GM12878 (cell line): ENCODE results near the gene TBATA. TPM values are rescaled to one million over a fixed set of nuclear protein-coding genes. Genes with fewer than 3 reads are reported as not detected.

Experiments
- ATAC-seq: fragments of 200-7000 bp; cut with Tn5 transposase; 3 replicates; pipeline ENCODE4 v1.9.1; 2020; ENCODE audit warnings: mild to moderate bottlenecking, moderate library complexity
- BruUV-seq: library from RNA; stranded (reverse); fragments of 400-500 nt; replicated peaks from 2 replicates; lab custom pipeline; 2021; lab: Mats Ljungman, UMichigan
- CTCF ChIA-PET: fragments of 300-600 bp; sonication (Branson Sonifier 250); formaldehyde crosslinking; extraction: SDS; loops from one replicate; lab custom pipeline; 2021; ENCODE audit warnings: inconsistent platforms; lab: Yijun Ruan, JAX
- POLR2A ChIA-PET: fragments of 350-600 bp; formaldehyde crosslinking; extraction: SDS; loops from one replicate; lab custom pipeline; 2021; ENCODE audit warnings: inconsistent platforms; lab: Charles Lee
- RAD21 ChIA-PET: fragments of 300-600 bp; sonication (Branson Sonifier 250); formaldehyde crosslinking; loops from one replicate; lab custom pipeline; 2023; ENCODE audit warnings: antibody characterized with exemption; ENCODE audit not compliant: unreplicated experiment; lab: Charles Lee
- SMC1A ChIA-PET: fragments of 300-600 bp; sonication (Branson Sonifier 250); formaldehyde crosslinking; loops from one replicate; lab custom pipeline; 2023; ENCODE audit not compliant: unreplicated experiment, uncharacterized antibody; lab: Charles Lee
- DNase-seq: peaks from one replicate; pipeline ENCODE4 v3.0.0-alpha.2; 2011; ENCODE audit warnings: low read depth, low spot score
- FAIRE-seq: peaks from 3 replicates; lab custom pipeline; 2011; peaks lifted over from hg19 to GRCh38; lab: Jason Lieb, UNC
- H2AFZ ChIP-seq: 2 replicates; pipeline ENCODE4 v1.6.0; 2011; ENCODE audit warnings: low read depth, low read length, control low read depth; ENCODE audit not compliant: control insufficient read depth
- H3K27ac ChIP-seq: 2 replicates; pipeline ENCODE4 v1.5.1; 2011; ENCODE audit warnings: control low read depth; ENCODE audit not compliant: control insufficient read depth, insufficient read depth
- H3K27me3 ChIP-seq, 2 experiments: replicated peaks in 1 of 2; 2 replicates each; pipeline versions ENCODE4 v1.6.0 to v1.6.1; 2011; ENCODE audit warnings: low read length in 1 of 2; ENCODE audit not compliant: control insufficient read depth in 2 of 2, insufficient read depth in 2 of 2
- H3K36me3 ChIP-seq, 2 experiments: 2 replicates each; pipeline ENCODE4 v1.5.1; 2011; ENCODE audit warnings: low read length in 1 of 2; ENCODE audit not compliant: control insufficient read depth in 2 of 2, insufficient read depth in 2 of 2
- H3K4me1 ChIP-seq: 2 replicates; pipeline ENCODE4 v1.6.1; 2011; ENCODE audit warnings: mild to moderate bottlenecking, low read length, moderate library complexity, mixed read lengths; ENCODE audit not compliant: control insufficient read depth, insufficient read depth
- H3K4me2 ChIP-seq: 2 replicates; pipeline ENCODE4 v1.6.0; 2011; ENCODE audit warnings: control low read depth; ENCODE audit not compliant: control insufficient read depth, insufficient read depth
- H3K4me3 ChIP-seq: fragments of 200-600 bp; sonication (generic); 2 replicates; pipeline ENCODE4 v1.5.1; 2016
- H3K79me2 ChIP-seq: 2 replicates; pipeline ENCODE4 v1.6.0; 2011; ENCODE audit warnings: low read length; ENCODE audit not compliant: control insufficient read depth, insufficient read depth
- H3K9ac ChIP-seq: 2 replicates; pipeline ENCODE4 v1.8.0; 2011; ENCODE audit warnings: low read length, control low read depth, mixed read lengths; ENCODE audit not compliant: control insufficient read depth, insufficient read depth
- H3K9me3 ChIP-seq: replicated peaks from 3 replicates; pipeline ENCODE4 v1.5.1; 2011; ENCODE audit warnings: mild to moderate bottlenecking, low read length; ENCODE audit not compliant: control insufficient read depth, insufficient read depth
- H4K20me1 ChIP-seq: 2 replicates; pipeline ENCODE4 v1.6.0; 2011; ENCODE audit not compliant: control insufficient read depth, insufficient read depth
- CBX3 ChIP-seq: fragments of 200-600 bp; sonication (generic); IDR thresholded peaks from 2 replicates; pipeline ENCODE4 v1.6.1; 2016; ENCODE audit warnings: low read depth, borderline replicate concordance
- CEBPB ChIP-seq, 2 experiments: fragments of 150-350 bp in 1 of 2; IDR thresholded peaks; 2 replicates each; pipeline ENCODE4 v1.6.1; 2012 to 2014; ENCODE audit warnings: low read depth in 2 of 2, low read length in 2 of 2, borderline replicate concordance in 1 of 2, inconsistent platforms in 1 of 2
- CHD2 ChIP-seq: IDR thresholded peaks from 2 replicates; pipeline ENCODE4 v1.6.1; 2011; ENCODE audit warnings: low read depth, low read length, improper control_type of control experiment, borderline replicate concordance
- CREM ChIP-seq: IDR thresholded peaks from 2 replicates; pipeline ENCODE4 v1.6.1; 2014; ENCODE audit warnings: antibody characterized with exemption, low read depth
- GABPA ChIP-seq: IDR thresholded peaks from 2 replicates; pipeline ENCODE4 v1.6.1; 2014; ENCODE audit warnings: antibody characterized with exemption, low read depth, mild to moderate bottlenecking, inconsistent platforms
- IKZF2 ChIP-seq, 2 experiments: fragments of 450-650 bp; IDR thresholded peaks; 2 replicates each; pipeline ENCODE4 v1.6.1; 2017; ENCODE audit warnings: mild to moderate bottlenecking in 2 of 2, moderate library complexity in 2 of 2
- MTA2 ChIP-seq: fragments of 450-650 bp; IDR thresholded peaks from 2 replicates; pipeline ENCODE4 v1.6.1; 2016; ENCODE audit warnings: low read depth, mild to moderate bottlenecking, moderate library complexity
- PAX8 ChIP-seq: fragments of 450-650 bp; IDR thresholded peaks from 2 replicates; pipeline ENCODE4 v1.6.1; 2017; ENCODE audit warnings: mild to moderate bottlenecking, moderate library complexity
- RFX5 ChIP-seq: IDR thresholded peaks from 2 replicates; pipeline ENCODE4 v1.6.1; 2011; ENCODE audit warnings: low read depth, low read length, improper control_type of control experiment
- TARDBP ChIP-seq: IDR thresholded peaks from 2 replicates; pipeline ENCODE4 v1.6.1; 2016; ENCODE audit warnings: borderline replicate concordance
- WGBS: methylation state at CpG from one replicate; pipeline ENCODE4 v1.1.6; 2016; ENCODE audit warnings: low lambda C conversion rate; ENCODE audit not compliant: insufficient replicate concordance, insufficient coverage; ENCODE audit errors: missing lambda C conversion rate; 5-methylcytosine and 5-hydroxymethylcytosine counted together
- in situ Hi-C: fragments of 300-500 bp; cut with MboI; formaldehyde crosslinking; loops from 9 replicates; pipeline ENCODE4 v1.14.3; 2018; ENCODE audit warnings: mixed read lengths
- intact Hi-C: fragments of 100-400 bp; cut with micrococcal nuclease; formaldehyde crosslinking; loops from one replicate; pipeline ENCODE4 v1.14.2; 2022; ENCODE audit not compliant: unreplicated experiment
- polyA plus RNA-seq, 11 experiments: library from polyadenylated mRNA; depleted of rRNA in 4 of 11; unstranded in 6 of 11; stranded (reverse) in 5 of 11; fragments of >200 nt; fragmentation: Nextera tagmentation in 4 of 11; fragmentation: Illumina TruSeq in 1 of 11; extraction: Ambion mirVana in 4 of 11; extraction: Trizol in 1 of 11; gene quantifications; 1 replicate in 1 of 11; 2 replicates in 10 of 11; pipeline versions ENCODE4 v1.2.1 to v1.2.3, GENCODE V29; 2011 to 2016; ENCODE audit warnings: inconsistent platforms in 2 of 11, missing spikeins in 2 of 11, low read depth in 1 of 11
- total RNA-seq, 4 experiments: library from RNA; depleted of rRNA in 3 of 4; stranded (reverse); fragments of >200 nt in 3 of 4; fragmentation: Illumina TruSeq in 1 of 4; extraction: Trizol in 1 of 4; gene quantifications; 2 replicates each; pipeline versions ENCODE4 v1.2.1 to v1.2.3, GENCODE V29; 2013 to 2021
- TF ChIP-seq, protein P1 (sequence below): fragments of 150-350 bp; IDR thresholded peaks from 2 replicates; pipeline ENCODE4 v1.6.1; 2016; ENCODE audit warnings: low read depth, low read length
- TF ChIP-seq, protein P2 (sequence below): IDR thresholded peaks from 2 replicates; pipeline ENCODE4 v1.6.1; 2011; ENCODE audit warnings: mild to moderate bottlenecking, low read depth, low read length, moderate library complexity; ENCODE audit not compliant: insufficient replicate concordance
- TF ChIP-seq, protein P3 (sequence below): fragments of 450-650 bp; IDR thresholded peaks from 2 replicates; pipeline ENCODE4 v1.6.1; 2017; ENCODE audit warnings: mild to moderate bottlenecking, moderate library complexity
- TF ChIP-seq, protein P4 (sequence below), 3 experiments: IDR thresholded peaks in 2 of 3; conservative IDR thresholded peaks in 1 of 3; 2 replicates each; pipeline ENCODE4 v1.5.1; 2011; ENCODE audit warnings: low read depth in 3 of 3, low read length in 3 of 3, mild to moderate bottlenecking in 3 of 3, control low read depth in 2 of 3, moderate library complexity in 2 of 3, inconsistent platforms in 1 of 3, mixed read lengths in 1 of 3; ENCODE audit not compliant: control insufficient read depth in 2 of 3, insufficient read depth in 1 of 3; ENCODE audit errors: extremely low read depth in 1 of 3

Gene TBATA
- total and polyA plus RNA-seq, 10 of the 15 experiments (the other 5 are each of a cell fraction or from before 2014, with no cell fraction given), result not detected

DNA sequence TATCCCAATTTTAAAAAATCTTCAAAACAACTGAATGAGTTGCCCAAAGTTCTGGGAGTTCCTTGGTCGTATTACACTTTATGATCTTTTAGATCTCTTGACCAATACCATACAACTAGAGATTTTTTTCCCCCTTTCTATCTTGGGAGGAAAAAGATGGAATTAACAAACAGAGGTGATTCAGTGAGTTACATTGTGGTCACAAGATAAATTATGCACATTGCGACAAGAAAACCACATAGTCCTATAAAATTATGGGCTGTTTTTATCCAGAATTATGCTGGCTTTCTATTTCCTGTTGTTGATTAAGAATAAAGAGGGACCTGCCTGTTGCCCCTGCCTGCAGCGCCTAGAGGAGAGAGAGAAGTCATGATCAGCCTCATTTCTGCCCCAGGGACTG, 22.4 kb upstream of the TBATA start:
- Histone ChIP-seq H3K9ac (no peak overlapping the region), H3K9me3 (no peaks in the 10 kb centered on the region), H3K4me2 (no peak overlapping the region), H4K20me1 (no peaks in the 10 kb centered on the region), H3K4me1 (no peaks in the 10 kb centered on the region), H2AFZ (no peak overlapping the region), H3K36me3 (no peaks in the 10 kb centered on the region), H3K79me2 (no peaks in the 10 kb centered on the region), H3K4me3 (no peak overlapping the region), H3K27me3 (no peaks in the 10 kb centered on the region), H3K27ac (no peak overlapping the region)
- in situ Hi-C loops (no loop called here), intact Hi-C loops (no loop called here)
- no peak for FAIRE-seq
- CTCF ChIA-PET, result interaction anchor here (1.1 kb wide), 1 partner anchor 72 kb away, joined by 3 read pairs; no protein-coding TSS in a partner anchor
- no peak for DNase-seq
- WGBS, result 0% methylated on average over 3 of the region's 3 CpGs
- TF ChIP-seq, protein P1, sequence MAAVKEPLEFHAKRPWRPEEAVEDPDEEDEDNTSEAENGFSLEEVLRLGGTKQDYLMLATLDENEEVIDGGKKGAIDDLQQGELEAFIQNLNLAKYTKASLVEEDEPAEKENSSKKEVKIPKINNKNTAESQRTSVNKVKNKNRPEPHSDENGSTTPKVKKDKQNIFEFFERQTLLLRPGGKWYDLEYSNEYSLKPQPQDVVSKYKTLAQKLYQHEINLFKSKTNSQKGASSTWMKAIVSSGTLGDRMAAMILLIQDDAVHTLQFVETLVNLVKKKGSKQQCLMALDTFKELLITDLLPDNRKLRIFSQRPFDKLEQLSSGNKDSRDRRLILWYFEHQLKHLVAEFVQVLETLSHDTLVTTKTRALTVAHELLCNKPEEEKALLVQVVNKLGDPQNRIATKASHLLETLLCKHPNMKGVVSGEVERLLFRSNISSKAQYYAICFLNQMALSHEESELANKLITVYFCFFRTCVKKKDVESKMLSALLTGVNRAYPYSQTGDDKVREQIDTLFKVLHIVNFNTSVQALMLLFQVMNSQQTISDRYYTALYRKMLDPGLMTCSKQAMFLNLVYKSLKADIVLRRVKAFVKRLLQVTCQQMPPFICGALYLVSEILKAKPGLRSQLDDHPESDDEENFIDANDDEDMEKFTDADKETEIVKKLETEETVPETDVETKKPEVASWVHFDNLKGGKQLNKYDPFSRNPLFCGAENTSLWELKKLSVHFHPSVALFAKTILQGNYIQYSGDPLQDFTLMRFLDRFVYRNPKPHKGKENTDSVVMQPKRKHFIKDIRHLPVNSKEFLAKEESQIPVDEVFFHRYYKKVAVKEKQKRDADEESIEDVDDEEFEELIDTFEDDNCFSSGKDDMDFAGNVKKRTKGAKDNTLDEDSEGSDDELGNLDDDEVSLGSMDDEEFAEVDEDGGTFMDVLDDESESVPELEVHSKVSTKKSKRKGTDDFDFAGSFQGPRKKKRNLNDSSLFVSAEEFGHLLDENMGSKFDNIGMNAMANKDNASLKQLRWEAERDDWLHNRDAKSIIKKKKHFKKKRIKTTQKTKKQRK, result no peak
- no peak for TF ChIP-seq PAX8
- TF ChIP-seq CREM, result no peak
- TF ChIP-seq, protein P2, sequence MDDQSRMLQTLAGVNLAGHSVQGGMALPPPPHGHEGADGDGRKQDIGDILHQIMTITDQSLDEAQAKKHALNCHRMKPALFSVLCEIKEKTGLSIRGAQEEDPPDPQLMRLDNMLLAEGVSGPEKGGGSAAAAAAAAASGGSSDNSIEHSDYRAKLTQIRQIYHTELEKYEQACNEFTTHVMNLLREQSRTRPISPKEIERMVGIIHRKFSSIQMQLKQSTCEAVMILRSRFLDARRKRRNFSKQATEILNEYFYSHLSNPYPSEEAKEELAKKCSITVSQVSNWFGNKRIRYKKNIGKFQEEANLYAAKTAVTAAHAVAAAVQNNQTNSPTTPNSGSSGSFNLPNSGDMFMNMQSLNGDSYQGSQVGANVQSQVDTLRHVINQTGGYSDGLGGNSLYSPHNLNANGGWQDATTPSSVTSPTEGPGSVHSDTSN, result no peak
- TF ChIP-seq, protein P3, sequence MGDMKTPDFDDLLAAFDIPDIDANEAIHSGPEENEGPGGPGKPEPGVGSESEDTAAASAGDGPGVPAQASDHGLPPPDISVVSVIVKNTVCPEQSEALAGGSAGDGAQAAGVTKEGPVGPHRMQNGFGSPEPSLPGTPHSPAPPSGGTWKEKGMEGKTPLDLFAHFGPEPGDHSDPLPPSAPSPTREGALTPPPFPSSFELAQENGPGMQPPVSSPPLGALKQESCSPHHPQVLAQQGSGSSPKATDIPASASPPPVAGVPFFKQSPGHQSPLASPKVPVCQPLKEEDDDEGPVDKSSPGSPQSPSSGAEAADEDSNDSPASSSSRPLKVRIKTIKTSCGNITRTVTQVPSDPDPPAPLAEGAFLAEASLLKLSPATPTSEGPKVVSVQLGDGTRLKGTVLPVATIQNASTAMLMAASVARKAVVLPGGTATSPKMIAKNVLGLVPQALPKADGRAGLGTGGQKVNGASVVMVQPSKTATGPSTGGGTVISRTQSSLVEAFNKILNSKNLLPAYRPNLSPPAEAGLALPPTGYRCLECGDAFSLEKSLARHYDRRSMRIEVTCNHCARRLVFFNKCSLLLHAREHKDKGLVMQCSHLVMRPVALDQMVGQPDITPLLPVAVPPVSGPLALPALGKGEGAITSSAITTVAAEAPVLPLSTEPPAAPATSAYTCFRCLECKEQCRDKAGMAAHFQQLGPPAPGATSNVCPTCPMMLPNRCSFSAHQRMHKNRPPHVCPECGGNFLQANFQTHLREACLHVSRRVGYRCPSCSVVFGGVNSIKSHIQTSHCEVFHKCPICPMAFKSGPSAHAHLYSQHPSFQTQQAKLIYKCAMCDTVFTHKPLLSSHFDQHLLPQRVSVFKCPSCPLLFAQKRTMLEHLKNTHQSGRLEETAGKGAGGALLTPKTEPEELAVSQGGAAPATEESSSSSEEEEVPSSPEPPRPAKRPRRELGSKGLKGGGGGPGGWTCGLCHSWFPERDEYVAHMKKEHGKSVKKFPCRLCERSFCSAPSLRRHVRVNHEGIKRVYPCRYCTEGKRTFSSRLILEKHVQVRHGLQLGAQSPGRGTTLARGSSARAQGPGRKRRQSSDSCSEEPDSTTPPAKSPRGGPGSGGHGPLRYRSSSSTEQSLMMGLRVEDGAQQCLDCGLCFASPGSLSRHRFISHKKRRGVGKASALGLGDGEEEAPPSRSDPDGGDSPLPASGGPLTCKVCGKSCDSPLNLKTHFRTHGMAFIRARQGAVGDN, result no peak
- TF ChIP-seq, protein P4, sequence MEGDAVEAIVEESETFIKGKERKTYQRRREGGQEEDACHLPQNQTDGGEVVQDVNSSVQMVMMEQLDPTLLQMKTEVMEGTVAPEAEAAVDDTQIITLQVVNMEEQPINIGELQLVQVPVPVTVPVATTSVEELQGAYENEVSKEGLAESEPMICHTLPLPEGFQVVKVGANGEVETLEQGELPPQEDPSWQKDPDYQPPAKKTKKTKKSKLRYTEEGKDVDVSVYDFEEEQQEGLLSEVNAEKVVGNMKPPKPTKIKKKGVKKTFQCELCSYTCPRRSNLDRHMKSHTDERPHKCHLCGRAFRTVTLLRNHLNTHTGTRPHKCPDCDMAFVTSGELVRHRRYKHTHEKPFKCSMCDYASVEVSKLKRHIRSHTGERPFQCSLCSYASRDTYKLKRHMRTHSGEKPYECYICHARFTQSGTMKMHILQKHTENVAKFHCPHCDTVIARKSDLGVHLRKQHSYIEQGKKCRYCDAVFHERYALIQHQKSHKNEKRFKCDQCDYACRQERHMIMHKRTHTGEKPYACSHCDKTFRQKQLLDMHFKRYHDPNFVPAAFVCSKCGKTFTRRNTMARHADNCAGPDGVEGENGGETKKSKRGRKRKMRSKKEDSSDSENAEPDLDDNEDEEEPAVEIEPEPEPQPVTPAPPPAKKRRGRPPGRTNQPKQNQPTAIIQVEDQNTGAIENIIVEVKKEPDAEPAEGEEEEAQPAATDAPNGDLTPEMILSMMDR (IDR thresholded peaks at IDR 0.05 in 2 of 3, conservative IDR thresholded peaks at IDR 0.05 in 1 of 3; ENCODE audit: control insufficient read depth in 2 of 3, extremely low read depth in 1 of 3, insufficient read depth in 1 of 3, low read depth in 3 of 3, low read length in 3 of 3), result no peak
- no peak for TF ChIP-seq CBX3
- no peak for TF ChIP-seq MTA2
- TF ChIP-seq GABPA, result no peak
- TF ChIP-seq CHD2, result no peak
- no peak for TF ChIP-seq RFX5
- TF ChIP-seq IKZF2 (IDR thresholded peaks at IDR 0.05), result no peak
- TF ChIP-seq TARDBP, result no peak
- TF ChIP-seq CEBPB (IDR thresholded peaks at IDR 0.05; ENCODE audit: borderline replicate concordance in 1 of 2, low read depth in 2 of 2, low read length in 2 of 2), result no peak
- TF ChIP-seq, all 136 proteins: peak for 0
- SMC1A ChIA-PET, result interaction anchor here (0.9 to 1.1 kb wide), 2 partner anchors 14 to 28 kb away, joined by 3 read pairs; no protein-coding TSS in a partner anchor
- no TSS peak for BruUV-seq
- POLR2A ChIA-PET, result no interaction called here
- no peak for ATAC-seq
- RAD21 ChIA-PET, result no interaction called here
